ENCODE results near the gene ACO1.

The ACO1 gene

DNA sequence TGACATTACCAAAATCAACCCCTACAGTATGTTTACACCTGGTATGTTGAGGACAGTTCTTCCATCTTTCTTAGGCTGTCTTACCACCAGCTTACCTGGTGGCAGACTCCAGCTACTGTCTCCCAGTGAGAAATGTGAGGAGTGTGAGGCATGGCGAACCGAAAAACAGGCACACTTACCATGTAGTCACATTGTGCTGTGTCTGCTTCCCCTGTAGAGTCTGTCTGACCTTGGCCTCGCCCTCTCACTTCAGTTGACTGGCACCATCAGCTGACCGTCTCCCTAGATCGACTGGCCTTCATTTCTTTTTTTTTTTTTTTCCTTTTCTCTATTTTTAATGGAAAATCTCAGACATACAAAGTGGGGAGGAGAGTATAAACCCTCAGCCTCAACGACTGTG lies 4.9 kb downstream of the ACO1 start:
- DNase-seq (ENCODE audit: low read depth), result no peak
- TF ChIP-seq CTCF (IDR thresholded peaks at IDR 0.05; ENCODE audit: low read length, missing control alignments), result no peak
- no peak overlapping the region for H3K4me3 ChIP-seq (replicated peaks; ENCODE audit: low read depth, low read length)

DNA sequence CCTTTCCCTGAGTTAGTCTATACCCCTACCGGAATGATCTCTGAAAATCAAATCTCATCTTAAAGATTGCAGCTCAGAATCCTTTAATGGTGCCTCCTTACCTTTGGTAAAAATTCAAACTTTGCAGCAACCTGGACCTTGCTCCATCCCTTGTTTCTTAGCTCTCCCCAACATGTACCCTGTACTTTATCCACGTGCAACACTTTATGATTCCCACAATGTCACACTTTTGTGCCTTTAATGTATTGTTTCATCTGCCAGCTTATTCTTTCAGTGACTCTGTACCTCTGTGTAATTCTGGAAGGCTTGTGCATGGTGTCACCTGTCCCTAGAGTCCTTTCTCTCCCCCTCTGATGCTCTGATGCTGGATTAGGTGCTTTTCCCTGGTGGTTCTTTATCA lies 9.5 kb downstream of the ACO1 start:
- no peak for DNase-seq (ENCODE audit: low read depth)
- H3K4me3 ChIP-seq (replicated peaks; ENCODE audit: low read depth, low read length), result no peak overlapping the region
- no peak for TF ChIP-seq CTCF (IDR thresholded peaks at IDR 0.05; ENCODE audit: low read length, missing control alignments)

DNA sequence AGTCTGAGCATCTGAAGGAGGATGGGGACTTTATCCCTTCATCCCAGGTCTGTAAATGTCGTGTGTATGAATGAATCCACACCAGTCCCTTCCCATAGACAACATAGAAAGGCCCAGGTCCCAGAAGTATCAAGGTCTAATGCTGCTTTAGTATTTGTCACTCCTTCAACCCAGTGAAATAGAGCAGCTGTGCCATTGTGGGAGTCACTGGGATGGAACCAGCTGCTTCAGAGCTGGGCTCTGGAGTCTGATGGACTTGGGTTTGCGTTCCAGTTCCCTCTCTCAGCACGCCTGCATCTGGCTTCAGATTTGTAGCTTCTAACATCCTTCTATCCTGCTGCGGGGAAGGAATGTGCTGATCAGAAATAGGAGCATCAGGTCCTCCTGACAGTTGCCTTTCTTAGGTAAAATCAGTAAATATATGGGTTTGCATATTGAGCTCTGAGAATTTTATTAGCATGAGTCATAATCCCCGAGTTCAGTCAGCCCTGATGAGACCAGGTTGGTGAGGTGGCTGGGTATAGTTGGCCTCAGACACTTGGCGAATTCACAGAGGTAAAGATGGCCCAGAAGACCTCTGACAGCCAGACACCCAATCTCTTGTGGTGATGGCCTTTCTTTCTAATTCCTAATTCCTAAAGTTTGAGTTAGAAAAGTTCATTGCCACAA lies 10.1 kb downstream of the ACO1 start:
- no peak overlapping the region for H3K4me3 ChIP-seq (replicated peaks; ENCODE audit: low read depth, low read length)
- no peak for DNase-seq (ENCODE audit: low read depth)
- no peak for TF ChIP-seq CTCF (IDR thresholded peaks at IDR 0.05; ENCODE audit: low read length, missing control alignments)

- H3K4me3 ChIP-seq (replicated peaks; ENCODE audit: low read depth, low read length), result no peak overlapping the region
- DNase-seq (ENCODE audit: low read depth), result peak; percentile 96
- TF ChIP-seq CTCF (IDR thresholded peaks at IDR 0.05; ENCODE audit: low read length, missing control alignments), result peak; percentile 43
These were observed 11.2 kb downstream of the ACO1 start for GRCh38 chr9:32395510-32396216.

DNA sequence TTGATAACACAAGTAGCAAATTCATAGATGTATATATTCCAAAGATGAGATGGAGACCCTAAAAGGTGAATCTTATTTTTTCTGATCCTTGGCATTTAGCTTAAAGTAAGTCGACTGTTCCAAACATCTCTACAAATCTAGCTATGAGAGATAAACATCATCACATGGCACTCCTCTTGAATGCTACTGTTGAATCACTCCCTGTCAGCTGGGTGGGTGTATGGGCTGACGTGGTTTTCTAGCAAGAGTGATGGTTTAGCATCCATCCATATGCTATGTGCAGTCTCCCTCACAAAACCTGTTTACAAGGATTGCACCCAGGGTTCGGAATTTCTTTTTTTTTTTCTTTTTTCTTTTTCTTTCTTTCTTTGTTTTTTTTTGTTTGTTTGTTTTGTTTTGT lies 13.8 kb downstream of the ACO1 start:
- TF ChIP-seq CTCF (IDR thresholded peaks at IDR 0.05; ENCODE audit: low read length, missing control alignments), result no peak
- no peak for DNase-seq (ENCODE audit: low read depth)

GRCh38 chr9:32399110-32399815 lies 14.8 kb downstream of the ACO1 start:
- TF ChIP-seq CTCF (IDR thresholded peaks at IDR 0.05; ENCODE audit: low read length, missing control alignments), result no peak
- no peak for DNase-seq (ENCODE audit: low read depth)

More for the DNA sequence above, 13.8 kb downstream of the ACO1 start:
- no peak overlapping the region for H3K4me3 ChIP-seq (replicated peaks; ENCODE audit: low read depth, low read length)

More at GRCh38 chr9:32399110-32399815, 14.8 kb downstream of the ACO1 start:
- no peak overlapping the region for H3K4me3 ChIP-seq (replicated peaks; ENCODE audit: low read depth, low read length)

Data from fibroblast of pulmonary artery (primary cell).